HG03442 (cell line): ENCODE results near the gene NAGA.
"Not testable (repeated sequence)": the region's sequence is repeated elsewhere in the genome, so short reads cannot be mapped to it uniquely, and the experiment has no call there.

ENCODE experiments used
- ATAC-seq: cut with Tn5 transposase; IDR thresholded peaks from one replicate; pipeline ENCODE4 v1.9.1; 2021; ENCODE audit warnings: mild to moderate bottlenecking, moderate library complexity; ENCODE audit not compliant: unreplicated experiment

Gene NAGA

GRCh38 chr22:42076764-42077485, 6.3 kb upstream of the NAGA start:
- ATAC-seq: no peak

GRCh38 chr22:42074846-42075676, 4.4 kb upstream of the NAGA start:
- ATAC-seq: no peak

GRCh38 chr22:42074132-42074811, 3.7 kb upstream of the NAGA start, which contains the start of gene PHETA2:
Gene PHETA2, plus strand, starts transcription at chr22:42074248. Its CDS starts 3,046 bp downstream, at chr22:42077294.
- ATAC-seq: no peak

- no peak for ATAC-seq
Measured at GRCh38 chr22:42073621-42074041, 3.0 kb upstream of the NAGA start.

GRCh38 chr22:42072606-42073330, 2.2 kb upstream of the NAGA start:
- no peak for ATAC-seq

- not testable (repeated sequence) for ATAC-seq
Measured at GRCh38 chr22:42071508-42071907, 896 bp upstream of the NAGA start.

- peak; percentile 14 for ATAC-seq
Measured at GRCh38 chr22:42069801-42070516, 653 bp downstream of the NAGA start.

- no peak for ATAC-seq
Measured at GRCh38 chr22:42068291-42068690, 2.3 kb downstream of the NAGA start.

- no peak for ATAC-seq
Measured at GRCh38 chr22:42067671-42068251, 2.9 kb downstream of the NAGA start.

- ATAC-seq: no peak
Measured at GRCh38 chr22:42066937-42067336, 3.7 kb downstream of the NAGA start.

GRCh38 chr22:42066126-42066761, 4.4 kb downstream of the NAGA start:
- ATAC-seq: no peak

GRCh38 chr22:42065438-42066125, 5.0 kb downstream of the NAGA start:
- no peak for ATAC-seq

- no peak for ATAC-seq
Measured at GRCh38 chr22:42064629-42065028, 6.0 kb downstream of the NAGA start.

- no peak for ATAC-seq
Measured at GRCh38 chr22:42062506-42063170, 8.0 kb downstream of the NAGA start.

GRCh38 chr22:42061041-42061440, 9.6 kb downstream of the NAGA start:
- no peak for ATAC-seq

- no peak for ATAC-seq
Measured at GRCh38 chr22:42060489-42060888, 10.1 kb downstream of the NAGA start.

- no peak for ATAC-seq
Measured at GRCh38 chr22:42056757-42057511, 13.7 kb downstream of the NAGA start.
